Measurements from ENCODE around the gene S100PBP. TPM values are rescaled to one million over a fixed set of nuclear protein-coding genes. Genes with fewer than 3 reads are reported as not detected.
"Not testable (repeated sequence)": the region's sequence is repeated elsewhere in the genome, so short reads cannot be mapped to it uniquely, and the experiment has no call there.

S100PBP gene
- total and polyA plus RNA-seq, 2 donors from 2014 or later = 14.3 to 40.1 TPM

- intact Hi-C loops (cut with DNase I) = no loop called here
- Histone ChIP-seq H3K4me1 (ENCODE audit: control insufficient read depth in 2 of 3, insufficient read depth in 2 of 3, low read depth in 1 of 3, low read length in 3 of 3) (no peaks in the 10 kb centered on the region), H3K27ac (ENCODE audit: low read depth in 2 of 2, low read length in 2 of 2) (no peak overlapping the region), H3K9me3 (ENCODE audit: control insufficient read depth in 2 of 3, insufficient read depth in 1 of 3, low read length in 3 of 3) (no peaks in the 10 kb centered on the region), H3K4me3 (ENCODE audit: low read length in 3 of 3) (no peak overlapping the region), H3K27me3 (ENCODE audit: control insufficient read depth, insufficient read depth, low read length) (no peaks in the 10 kb centered on the region), H3K36me3 (ENCODE audit: control insufficient read depth in 2 of 3, insufficient read depth in 3 of 3, low read length in 3 of 3) (peaks cover 2 to 5% (median 3%) of the 10 kb centered on the region in 3 donors), H3K9ac (ENCODE audit: low read length in 3 of 3) (no peak overlapping the region)
- TF ChIP-seq CTCF (IDR thresholded peaks at IDR 0.05; ENCODE audit: borderline replicate concordance, extremely low read depth, insufficient read depth) = no peak
- FAIRE-seq = no peak
- DNase-seq = no peak
These were observed 30.6 kb upstream of the S100PBP start for GRCh38 chr1:32786856-32787255.

GRCh38 chr1:32789356-32789755 is 28.1 kb upstream of the S100PBP start:
- intact Hi-C loops (cut with DNase I) = not testable (repeated sequence)

GRCh38 chr1:32791881-32792280 is 25.6 kb upstream of the S100PBP start:
- intact Hi-C loops (cut with DNase I) = no loop called here
- Histone ChIP-seq H3K9ac (ENCODE audit: low read length in 3 of 3) (no peak overlapping the region), H3K9me3 (ENCODE audit: control insufficient read depth in 2 of 3, insufficient read depth in 1 of 3, low read length in 3 of 3) (no peaks in the 10 kb centered on the region), H3K36me3 (ENCODE audit: control insufficient read depth in 2 of 3, insufficient read depth in 3 of 3, low read length in 3 of 3) (peaks cover 0 to 5% (median 2%) of the 10 kb centered on the region in 3 donors), H3K4me1 (ENCODE audit: control insufficient read depth in 2 of 3, insufficient read depth in 2 of 3, low read depth in 1 of 3, low read length in 3 of 3) (no peaks in the 10 kb centered on the region), H3K27me3 (ENCODE audit: control insufficient read depth, insufficient read depth, low read length) (no peaks in the 10 kb centered on the region), H3K4me3 (ENCODE audit: low read length in 3 of 3) (no peak overlapping the region), H3K27ac (ENCODE audit: low read depth in 2 of 2, low read length in 2 of 2) (no peak overlapping the region)
- FAIRE-seq = no peak
- no peak for DNase-seq
- TF ChIP-seq CTCF (IDR thresholded peaks at IDR 0.05; ENCODE audit: borderline replicate concordance, extremely low read depth, insufficient read depth) = no peak

More at GRCh38 chr1:32789356-32789755, 28.1 kb upstream of the S100PBP start:
- H3K27ac ChIP-seq (ENCODE audit: low read depth in 2 of 2, low read length in 2 of 2); H3K27me3 ChIP-seq (ENCODE audit: control insufficient read depth, insufficient read depth, low read length); DNase-seq; H3K4me1 ChIP-seq (ENCODE audit: control insufficient read depth in 2 of 3, insufficient read depth in 2 of 3, low read depth in 1 of 3, low read length in 3 of 3); H3K9ac ChIP-seq (ENCODE audit: low read length in 3 of 3); H3K4me3 ChIP-seq (ENCODE audit: low read length in 3 of 3); H3K36me3 ChIP-seq (ENCODE audit: control insufficient read depth in 2 of 3, insufficient read depth in 3 of 3, low read length in 3 of 3); FAIRE-seq; H3K9me3 ChIP-seq (ENCODE audit: control insufficient read depth in 2 of 3, insufficient read depth in 1 of 3, low read length in 3 of 3): not testable (repeated sequence)

- H3K27me3 ChIP-seq (ENCODE audit: control insufficient read depth, insufficient read depth, low read length); FAIRE-seq; H3K4me1 ChIP-seq (ENCODE audit: control insufficient read depth in 2 of 3, insufficient read depth in 2 of 3, low read depth in 1 of 3, low read length in 3 of 3); H3K36me3 ChIP-seq (ENCODE audit: control insufficient read depth in 2 of 3, insufficient read depth in 3 of 3, low read length in 3 of 3); H3K9me3 ChIP-seq (ENCODE audit: control insufficient read depth in 2 of 3, insufficient read depth in 1 of 3, low read length in 3 of 3); DNase-seq; H3K9ac ChIP-seq (ENCODE audit: low read length in 3 of 3); H3K27ac ChIP-seq (ENCODE audit: low read depth in 2 of 2, low read length in 2 of 2); intact Hi-C loops (cut with DNase I); H3K4me3 ChIP-seq (ENCODE audit: low read length in 3 of 3): not testable (repeated sequence)
These were observed 21.7 kb upstream of the S100PBP start for GRCh38 chr1:32795763-32796162.

GRCh38 chr1:32797456-32797855 is 20.0 kb upstream of the S100PBP start:
- no peaks in the 10 kb centered on the region for H3K9me3 ChIP-seq (ENCODE audit: control insufficient read depth in 2 of 3, insufficient read depth in 1 of 3, low read length in 3 of 3)
- no peak for FAIRE-seq
- H3K4me1 ChIP-seq (ENCODE audit: control insufficient read depth in 2 of 3, insufficient read depth in 2 of 3, low read depth in 1 of 3, low read length in 3 of 3) = no peaks in the 10 kb centered on the region
- no peak overlapping the region for H3K27ac ChIP-seq (ENCODE audit: low read depth in 2 of 2, low read length in 2 of 2)
- DNase-seq = no peak
- no peak overlapping the region for H3K9ac ChIP-seq (ENCODE audit: low read length in 3 of 3)
- H3K4me3 ChIP-seq (ENCODE audit: low read length in 3 of 3) = no peak overlapping the region
- no peak for TF ChIP-seq CTCF (IDR thresholded peaks at IDR 0.05; ENCODE audit: borderline replicate concordance, extremely low read depth, insufficient read depth)
- H3K36me3 ChIP-seq (ENCODE audit: control insufficient read depth in 2 of 3, insufficient read depth in 3 of 3, low read length in 3 of 3) = peaks cover 0 to 4% (median 4%) of the 10 kb centered on the region in 3 donors
- H3K27me3 ChIP-seq (ENCODE audit: control insufficient read depth, insufficient read depth, low read length) = no peaks in the 10 kb centered on the region
- intact Hi-C loops (cut with DNase I) = no loop called here
